Colonic mucosa (tissue), 4 donors: Measurements from ENCODE around the gene CXCL10. TPM values are rescaled to one million over a fixed set of nuclear protein-coding genes. Genes with fewer than 3 reads are reported as not detected.

Experiments used
- DNase-seq: peaks from one replicate; pipeline ENCODE4 v3.0.0-alpha.2; 2020
- H3K27ac ChIP-seq: fragments of 200-600 bp; one replicate; pipeline ENCODE4 v1.8.0; 2021
- H3K27me3 ChIP-seq: fragments of 200-600 bp; one replicate; pipeline ENCODE4 v1.8.0; 2021
- H3K36me3 ChIP-seq: fragments of 200-600 bp; one replicate; pipeline ENCODE4 v1.8.0; 2021
- H3K4me1 ChIP-seq: fragments of 200-600 bp; one replicate; pipeline ENCODE4 v1.8.0; 2021; ENCODE audit warnings: mild to moderate bottlenecking
- H3K4me3 ChIP-seq: fragments of 200-600 bp; one replicate; pipeline ENCODE4 v1.8.0; 2021
- H3K9ac ChIP-seq, 2 donors: one replicate each; pipeline ENCODE4 v1.7.0; 2013; ENCODE audit warnings: control low read depth in 2 of 2, low read depth in 2 of 2, low read length in 2 of 2
- H3K9me3 ChIP-seq: fragments of 200-600 bp; one replicate; pipeline ENCODE4 v1.8.0; 2021
- intact Hi-C: fragments of 100-400 bp; cut with DNase I; formaldehyde crosslinking; loops from one replicate; pipeline ENCODE4 v1.14.1; 2022
- total RNA-seq, 2 donors: library from RNA; stranded (reverse); fragmentation: NEBNext Ultra II Directional in 1 of 2; extraction: Animal tissue kit (Norgen Biotek cat#: 25700) in 1 of 2; gene quantifications; one replicate each; pipeline ENCODE4 v1.2.1, GENCODE V29; 2021
- TF ChIP-seq, protein P1 (sequence below): fragments of 200-600 bp; IDR thresholded peaks from one replicate; pipeline ENCODE4 v1.8.0; 2022; ENCODE audit warnings: antibody characterized with exemption, mild to moderate bottlenecking
- donor health status: healthy.
- donor health status: DM: no; HTN: no; CAD: no.
- donor health status: DM: no; HTN: no; CAD: no.

Gene CXCL10
- total RNA-seq, 2 donors from 2014 or later, result 0.72 to 0.90 TPM

DNA sequence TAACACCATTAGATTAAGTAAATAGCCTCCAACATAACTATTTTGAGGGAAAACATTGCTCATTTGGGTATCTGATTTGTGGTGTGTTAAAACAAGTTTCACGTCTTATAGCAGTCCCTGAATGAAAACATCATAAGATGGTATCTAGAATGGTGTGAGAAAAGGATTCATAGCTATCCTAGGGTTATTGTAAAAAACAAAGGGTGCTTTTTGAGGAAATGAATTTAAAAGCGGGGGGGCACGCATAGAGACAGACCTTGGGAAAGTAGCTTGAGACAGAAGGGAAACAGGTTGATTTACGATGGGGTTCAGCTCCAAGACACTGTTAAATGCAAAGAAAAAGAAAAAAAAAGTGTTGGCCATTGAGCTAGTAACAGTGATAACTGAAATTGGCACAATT lies 768 bp upstream of the CXCL10 start:
- intact Hi-C loops, result no loop called here
- Histone ChIP-seq H3K36me3 (no peaks in the 10 kb centered on the region), H3K4me3 (no peak overlapping the region), H3K4me1 (no peaks in the 10 kb centered on the region), H3K9me3 (no peaks in the 10 kb centered on the region), H3K27ac (no peak overlapping the region), H3K9ac (no peak overlapping the region), H3K27me3 (no peaks in the 10 kb centered on the region)
- TF ChIP-seq, protein P1, sequence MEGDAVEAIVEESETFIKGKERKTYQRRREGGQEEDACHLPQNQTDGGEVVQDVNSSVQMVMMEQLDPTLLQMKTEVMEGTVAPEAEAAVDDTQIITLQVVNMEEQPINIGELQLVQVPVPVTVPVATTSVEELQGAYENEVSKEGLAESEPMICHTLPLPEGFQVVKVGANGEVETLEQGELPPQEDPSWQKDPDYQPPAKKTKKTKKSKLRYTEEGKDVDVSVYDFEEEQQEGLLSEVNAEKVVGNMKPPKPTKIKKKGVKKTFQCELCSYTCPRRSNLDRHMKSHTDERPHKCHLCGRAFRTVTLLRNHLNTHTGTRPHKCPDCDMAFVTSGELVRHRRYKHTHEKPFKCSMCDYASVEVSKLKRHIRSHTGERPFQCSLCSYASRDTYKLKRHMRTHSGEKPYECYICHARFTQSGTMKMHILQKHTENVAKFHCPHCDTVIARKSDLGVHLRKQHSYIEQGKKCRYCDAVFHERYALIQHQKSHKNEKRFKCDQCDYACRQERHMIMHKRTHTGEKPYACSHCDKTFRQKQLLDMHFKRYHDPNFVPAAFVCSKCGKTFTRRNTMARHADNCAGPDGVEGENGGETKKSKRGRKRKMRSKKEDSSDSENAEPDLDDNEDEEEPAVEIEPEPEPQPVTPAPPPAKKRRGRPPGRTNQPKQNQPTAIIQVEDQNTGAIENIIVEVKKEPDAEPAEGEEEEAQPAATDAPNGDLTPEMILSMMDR, result no peak
- DNase-seq, result no peak

GRCh38 chr4:76022677-76023076 lies 620 bp downstream of the CXCL10 start:
- TF ChIP-seq, protein P1, result no peak
- no peaks in the 10 kb centered on the region for H3K27me3 ChIP-seq

DNA sequence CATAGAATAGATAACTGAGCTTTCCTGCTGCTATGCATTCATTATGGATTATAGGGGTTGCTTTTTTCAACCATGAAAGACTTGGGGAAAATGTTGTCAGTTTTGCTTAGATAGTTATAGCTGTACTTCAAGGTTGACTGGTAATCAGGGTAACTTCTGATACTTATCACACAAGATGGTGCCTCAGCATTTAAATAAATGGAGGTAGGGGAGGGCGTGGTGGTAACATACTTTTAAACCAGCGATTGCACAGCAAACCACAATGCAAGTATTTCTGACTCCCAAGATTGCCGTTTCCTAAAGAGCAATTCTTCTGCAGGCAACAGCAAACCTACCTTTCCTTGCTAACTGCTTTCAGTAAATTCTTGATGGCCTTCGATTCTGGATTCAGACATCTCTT lies 1.3 kb downstream of the CXCL10 start:
- Histone ChIP-seq H3K9me3 (no peaks in the 10 kb centered on the region), H3K27ac (no peak overlapping the region), H3K4me3 (no peak overlapping the region), H3K27me3 (no peaks in the 10 kb centered on the region), H3K36me3 (no peaks in the 10 kb centered on the region), H3K4me1 (no peaks in the 10 kb centered on the region), H3K9ac (no peak overlapping the region)
- intact Hi-C loops, result no loop called here
- TF ChIP-seq, protein P1, result no peak
- DNase-seq, result no peak

More at GRCh38 chr4:76022677-76023076, 620 bp downstream of the CXCL10 start:
- no peaks in the 10 kb centered on the region for H3K9me3 ChIP-seq
- no peaks in the 10 kb centered on the region for H3K4me1 ChIP-seq
- no peaks in the 10 kb centered on the region for H3K36me3 ChIP-seq
- no peak for DNase-seq
- H3K9ac ChIP-seq, result no peak overlapping the region
- intact Hi-C loops, result no loop called here
- no peak overlapping the region for H3K4me3 ChIP-seq
- H3K27ac ChIP-seq, result no peak overlapping the region

DNA sequence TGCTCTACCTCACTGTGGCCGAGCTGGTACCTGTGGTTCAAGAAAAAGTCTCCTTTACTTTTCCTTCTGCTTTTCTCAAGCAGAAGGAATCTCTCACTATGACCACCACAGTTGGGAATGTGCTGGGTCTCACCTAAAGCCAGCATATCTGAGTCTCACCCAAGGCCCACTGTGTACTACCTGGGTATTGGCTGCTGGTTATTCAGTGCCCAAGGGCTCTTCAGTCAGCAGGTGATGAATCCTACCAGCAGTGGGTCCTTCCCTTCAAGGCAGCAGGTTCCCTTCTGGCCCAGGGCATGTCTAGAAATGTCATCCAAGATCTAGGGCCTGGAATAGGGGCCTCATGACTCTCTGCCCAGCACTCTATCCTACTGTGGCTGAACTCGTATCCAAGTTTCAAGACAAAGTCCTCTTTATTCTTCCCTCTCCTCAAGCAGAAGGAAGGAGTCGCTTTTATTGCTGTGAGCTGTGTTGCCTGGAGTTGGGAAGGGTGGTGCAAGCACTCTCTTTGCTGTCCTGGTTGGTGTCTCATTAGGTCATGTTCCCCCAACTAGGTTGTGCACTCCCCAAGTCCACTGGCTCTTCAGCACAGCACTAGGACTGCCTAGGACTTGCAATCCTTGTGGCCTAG lies 6.1 kb downstream of the CXCL10 start:
- intact Hi-C loops, result no loop called here
- DNase-seq, result no peak

GRCh38 chr4:76016393-76016792 lies 6.9 kb downstream of the CXCL10 start:
- H3K27ac ChIP-seq, result no peak overlapping the region
- TF ChIP-seq, protein P1, result no peak
- DNase-seq, result no peak
- H3K36me3 ChIP-seq, result no peaks in the 10 kb centered on the region
- H3K4me3 ChIP-seq, result no peak overlapping the region
- H3K4me1 ChIP-seq, result no peaks in the 10 kb centered on the region
- intact Hi-C loops, result no loop called here
- no peaks in the 10 kb centered on the region for H3K9me3 ChIP-seq
- no peak overlapping the region for H3K9ac ChIP-seq
- no peaks in the 10 kb centered on the region for H3K27me3 ChIP-seq

More for the DNA sequence above, 6.1 kb downstream of the CXCL10 start:
- Histone ChIP-seq H3K9ac (no peak overlapping the region), H3K4me3 (no peak overlapping the region), H3K27me3 (no peaks in the 10 kb centered on the region), H3K36me3 (no peaks in the 10 kb centered on the region), H3K27ac (no peak overlapping the region), H3K4me1 (no peaks in the 10 kb centered on the region), H3K9me3 (no peaks in the 10 kb centered on the region)
- TF ChIP-seq, protein P1, result no peak
